HepG2 (cell line): ENCODE measurements around the gene GLUD1. TPM values are rescaled to one million over a fixed set of nuclear protein-coding genes. Genes with fewer than 3 reads are reported as not detected.

Experiments
- AHR ChIP-seq: IDR thresholded peaks from 2 replicates; pipeline ENCODE4 v1.6.1; 2018; ENCODE audit warnings: missing genetic modification reagents, missing compliant biosample characterization
- ARHGAP35 ChIP-seq: sonication (generic); formaldehyde crosslinking; IDR thresholded peaks from 2 replicates; pipeline ENCODE4 v1.9.0; 2022; ENCODE audit warnings: mild to moderate bottlenecking, inconsistent platforms, moderate library complexity, missing genetic modification reagents, borderline replicate concordance
- RERE ChIP-seq: IDR thresholded peaks from 2 replicates; pipeline ENCODE4 v1.6.1; 2016; ENCODE audit warnings: low read depth, missing genetic modification reagents, missing compliant biosample characterization
- ZBTB14 ChIP-seq: sonication (generic); formaldehyde crosslinking; IDR thresholded peaks from 2 replicates; pipeline ENCODE4 v1.4.0; 2020; ENCODE audit warnings: missing genetic modification reagents
- ZBTB38 ChIP-seq: sonication (generic); formaldehyde crosslinking; IDR thresholded peaks from 2 replicates; pipeline ENCODE4 v1.5.1; 2020; ENCODE audit warnings: mild to moderate bottlenecking, missing genetic modification reagents
- ZNF737 ChIP-seq: sonication (generic); formaldehyde crosslinking; IDR thresholded peaks from 2 replicates; pipeline ENCODE4 v1.5.0; 2020; ENCODE audit warnings: missing genetic modification reagents, mild to moderate bottlenecking, borderline replicate concordance
- ZNF800 ChIP-seq: sonication (generic); formaldehyde crosslinking; IDR thresholded peaks from 2 replicates; pipeline ENCODE4 v1.4.0; 2020; ENCODE audit warnings: missing genetic modification reagents
- polyA plus RNA-seq, 8 experiments: library from polyadenylated mRNA; depleted of rRNA in 3 of 8; stranded (reverse) in 7 of 8; unstranded in 1 of 8; fragments of >200 nt; fragmentation: Illumina TruSeq in 4 of 8; extraction: Trizol in 4 of 8; gene quantifications; 2 replicates each; pipeline versions ENCODE4 v1.2.1 to v1.2.3, GENCODE V29; 2011 to 2016; ENCODE audit warnings: low read depth in 4 of 8, missing spikeins in 1 of 8, mixed read lengths in 1 of 8; ENCODE audit not compliant: insufficient read depth in 1 of 8
- total RNA-seq, 5 experiments: library from RNA; depleted of rRNA; stranded (reverse); fragments of >200 nt; fragmentation: Illumina TruSeq; extraction: Trizol; gene quantifications; 2 replicates each; pipeline ENCODE4 v1.2.3, GENCODE V29; 2016; ENCODE audit warnings: low read depth in 1 of 5

GLUD1 gene
- total and polyA plus RNA-seq, 2 of the 13 experiments (the other 11 are each of a cell fraction or from before 2014, with no cell fraction given), result 301 to 798 TPM

GRCh38 chr10:87090779-87091178, 3.9 kb downstream of the GLUD1 start (continued):
- no peak for TF ChIP-seq ZNF800 (CRISPR knock-in tag)
- no peak for TF ChIP-seq AHR
- no peak for TF ChIP-seq RERE (CRISPR knock-in tag)
- no peak for TF ChIP-seq ZBTB38 (CRISPR knock-in tag)
- TF ChIP-seq ARHGAP35 (CRISPR knock-in tag), result no peak
- TF ChIP-seq ZNF737 (CRISPR knock-in tag), result no peak
- no peak for TF ChIP-seq ZBTB14
